ENCODE results near the gene CAMK2A. TPM values are rescaled to one million over a fixed set of nuclear protein-coding genes. Genes with fewer than 3 reads are reported as not detected.

CAMK2A gene
- total RNA-seq, 1 donor from 2014 or later, result 4.0 TPM

GRCh38 chr5:150298701-150299451 lies 9.3 kb upstream of the CAMK2A start:
- TF ChIP-seq CTCF (IDR thresholded peaks at IDR 0.05; ENCODE audit: unreplicated experiment), result no peak
- peak overlapping the region; percentile 70 for H3K4me3 Mint-ChIP-seq
- H3K4me1 Mint-ChIP-seq, result peaks cover 27% of the 10 kb centered on the region
- no peak for DNase-seq (ENCODE audit: low spot score in 2 of 2, unreplicated experiment in 2 of 2)
- no peaks in the 10 kb centered on the region for H3K9me3 Mint-ChIP-seq
- peak overlapping the region; percentile 77 for H3K27ac Mint-ChIP-seq
- peaks cover 9% of the 10 kb centered on the region for H3K27me3 Mint-ChIP-seq (ENCODE audit: low read depth)
- H3K36me3 Mint-ChIP-seq, result no peaks in the 10 kb centered on the region

GRCh38 chr5:150297934-150298595 lies 8.5 kb upstream of the CAMK2A start:
- Mint-ChIP-seq H3K27me3 (ENCODE audit: low read depth) (peaks cover 9% of the 10 kb centered on the region), H3K4me3 (no peak overlapping the region), H3K9me3 (no peaks in the 10 kb centered on the region), H3K36me3 (no peaks in the 10 kb centered on the region), H3K4me1 (peaks cover 24% of the 10 kb centered on the region), H3K27ac (no peak overlapping the region)
- DNase-seq (ENCODE audit: low spot score in 2 of 2, unreplicated experiment in 2 of 2), result no peak
- TF ChIP-seq CTCF (IDR thresholded peaks at IDR 0.05; ENCODE audit: unreplicated experiment), result no peak

GRCh38 chr5:150297236-150297890 lies 7.8 kb upstream of the CAMK2A start:
- no peak overlapping the region for H3K4me3 Mint-ChIP-seq

GRCh38 chr5:150296496-150296895 lies 6.9 kb upstream of the CAMK2A start:
- peaks cover 23% of the 10 kb centered on the region for H3K4me1 Mint-ChIP-seq
- no peak overlapping the region for H3K27ac Mint-ChIP-seq
- no peaks in the 10 kb centered on the region for H3K9me3 Mint-ChIP-seq
- H3K36me3 Mint-ChIP-seq, result no peaks in the 10 kb centered on the region
- H3K27me3 Mint-ChIP-seq (ENCODE audit: low read depth), result peaks cover 5% of the 10 kb centered on the region
- no peak overlapping the region for H3K4me3 Mint-ChIP-seq
- no peak for DNase-seq (ENCODE audit: low spot score in 2 of 2, unreplicated experiment in 2 of 2)
- TF ChIP-seq CTCF (IDR thresholded peaks at IDR 0.05; ENCODE audit: unreplicated experiment), result no peak

More at GRCh38 chr5:150297236-150297890, 7.8 kb upstream of the CAMK2A start:
- no peaks in the 10 kb centered on the region for H3K9me3 Mint-ChIP-seq
- peaks cover 24% of the 10 kb centered on the region for H3K4me1 Mint-ChIP-seq
- H3K27ac Mint-ChIP-seq, result no peak overlapping the region
- DNase-seq (ENCODE audit: low spot score in 2 of 2, unreplicated experiment in 2 of 2), result no peak
- no peaks in the 10 kb centered on the region for H3K36me3 Mint-ChIP-seq
- H3K27me3 Mint-ChIP-seq (ENCODE audit: low read depth), result peaks cover 8% of the 10 kb centered on the region
- no peak for TF ChIP-seq CTCF (IDR thresholded peaks at IDR 0.05; ENCODE audit: unreplicated experiment)

- no peak for DNase-seq (ENCODE audit: low spot score in 2 of 2, unreplicated experiment in 2 of 2)
- Mint-ChIP-seq H3K36me3 (no peaks in the 10 kb centered on the region), H3K27ac (no peak overlapping the region), H3K9me3 (no peaks in the 10 kb centered on the region), H3K27me3 (ENCODE audit: low read depth) (peaks cover 3% of the 10 kb centered on the region), H3K4me1 (peaks cover 17% of the 10 kb centered on the region), H3K4me3 (no peak overlapping the region)
- TF ChIP-seq CTCF (IDR thresholded peaks at IDR 0.05; ENCODE audit: unreplicated experiment), result no peak
Measured at GRCh38 chr5:150295741-150296486, 6.3 kb upstream of the CAMK2A start.
